Dermis microvascular lymphatic vessel endothelial cell (primary cell): ENCODE data around the gene CHRM1. TPM values are rescaled to one million over a fixed set of nuclear protein-coding genes. Genes with fewer than 3 reads are reported as not detected.
A peak's percentile ranks its signal among the peaks of the same experiment; 100 is the strongest.

Experiments
- DNase-seq, 2 donors: peaks; one replicate each; pipeline versions ENCODE4 v3.0.0 to v3.0.0-alpha.2; 2010; ENCODE audit warnings: low read depth in 2 of 2
- total RNA-seq: library from RNA; depleted of rRNA; stranded (reverse); fragments of >200 nt; gene quantifications from 2 replicates; pipeline ENCODE4 v1.2.1, GENCODE V29; 2014

CHRM1 gene
- total RNA-seq, 1 donor from 2014 or later: not detected

DNA sequence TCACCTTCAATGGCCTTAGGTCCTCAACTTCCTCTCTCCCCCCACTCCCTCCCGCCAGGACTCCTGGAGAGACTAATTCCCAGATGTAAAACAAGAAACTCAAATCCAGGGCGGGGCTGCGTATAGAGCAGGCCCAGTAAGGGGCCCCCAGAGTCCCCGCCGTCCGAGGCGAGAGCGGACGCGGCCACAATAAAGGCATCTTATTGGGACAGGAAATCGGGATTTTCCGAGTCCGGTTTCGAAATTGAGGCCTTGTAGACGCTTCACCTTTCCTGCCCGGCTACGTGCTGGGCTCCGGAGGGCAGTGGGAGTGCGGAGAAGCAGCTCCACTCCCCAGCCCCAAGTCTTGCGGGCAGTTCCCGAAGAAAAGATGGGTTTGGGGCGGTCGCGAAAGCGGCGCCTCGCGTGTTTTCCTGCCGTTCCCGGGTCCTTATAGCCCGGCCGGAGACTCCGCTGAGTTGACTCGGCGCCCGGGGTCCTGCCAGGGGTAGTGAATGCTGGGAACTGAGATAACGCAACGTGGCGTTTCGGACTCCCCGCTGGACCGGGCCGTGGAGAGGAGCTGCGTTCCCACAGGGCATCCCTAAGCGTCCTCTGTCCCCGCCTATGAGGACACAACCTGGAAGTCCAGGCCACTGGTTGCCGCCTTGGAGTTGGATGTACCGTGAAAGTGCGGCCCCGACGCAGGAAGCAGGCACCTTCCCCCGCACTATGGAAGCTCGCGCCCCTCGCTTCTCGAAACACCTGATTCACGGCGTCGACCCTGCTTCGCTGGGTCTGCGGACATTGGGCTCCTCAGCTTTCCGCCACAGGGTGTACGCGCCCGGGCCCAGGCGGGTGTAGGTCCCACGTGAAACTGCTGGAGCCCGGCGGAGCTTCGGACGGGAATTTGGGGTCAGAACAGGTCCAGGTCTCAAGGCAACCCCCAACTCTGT is 4.8 kb upstream of the CHRM1 start:
- no peak for DNase-seq

DNA sequence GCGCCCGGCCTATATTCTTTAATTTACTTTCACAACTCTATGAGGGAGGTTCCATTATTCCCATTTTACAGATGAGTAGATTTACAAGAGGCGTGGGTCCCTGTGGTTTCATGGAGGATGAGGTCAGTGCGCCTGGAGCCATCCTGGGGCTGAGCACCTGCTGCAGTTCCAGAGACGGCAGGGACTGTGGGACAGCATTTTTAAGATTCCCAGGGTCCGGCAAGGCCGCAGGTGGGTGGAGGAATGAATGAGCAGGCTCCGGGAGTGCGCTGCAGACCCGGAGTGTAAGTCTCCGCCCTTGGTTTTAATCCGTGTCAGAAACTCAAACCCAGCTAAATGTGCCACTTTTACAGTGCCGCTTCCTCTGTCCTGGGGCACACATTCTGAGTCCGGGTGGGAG is 4.1 kb upstream of the CHRM1 start:
- no peak for DNase-seq

DNA sequence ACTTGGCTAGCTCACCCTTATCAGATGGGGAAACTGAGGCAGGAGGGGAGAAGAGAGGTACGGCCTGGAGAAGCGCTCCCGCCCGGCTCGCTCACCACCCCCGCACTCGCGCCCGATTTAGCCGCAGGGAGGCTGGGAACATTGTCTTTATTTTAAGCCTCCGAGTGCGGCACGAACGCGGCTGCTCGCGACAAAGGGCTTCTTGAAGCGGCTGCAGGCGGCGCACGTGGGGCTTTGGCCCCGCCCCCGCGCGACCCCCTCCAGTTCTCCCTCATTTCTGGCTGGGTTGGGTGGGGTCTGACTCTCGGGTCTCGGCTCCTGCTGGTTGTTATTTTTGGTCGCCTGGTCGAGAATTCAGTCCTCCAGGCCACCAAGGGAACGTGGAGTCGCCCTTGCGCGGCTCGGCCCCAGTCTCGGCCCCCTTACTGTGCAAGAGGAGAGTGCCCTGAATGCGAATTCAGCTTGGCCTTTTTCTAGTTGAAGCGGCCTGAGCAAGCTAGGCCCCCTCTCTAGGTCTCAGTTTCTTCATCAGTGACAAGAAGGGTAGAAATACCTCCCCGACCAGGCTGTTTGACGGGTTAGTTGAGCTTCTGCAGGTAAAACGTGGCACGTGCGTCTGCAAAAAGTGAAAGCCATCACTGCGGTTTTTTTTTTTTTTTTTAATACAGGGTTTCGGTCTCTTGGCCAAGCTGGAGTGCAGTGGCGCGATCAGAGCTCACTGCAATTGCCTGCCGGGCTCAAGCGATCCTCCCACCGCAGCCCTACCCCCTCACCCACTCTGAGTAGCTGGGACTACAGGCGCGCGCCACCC is 2.6 kb upstream of the CHRM1 start:
- DNase-seq: no peak

- DNase-seq: no peak
These were observed 1.7 kb upstream of the CHRM1 start for GRCh38 chr11:62922653-62923431.

- no peak for DNase-seq
These were observed 1.0 kb upstream of the CHRM1 start for GRCh38 chr11:62922189-62922589.

DNA sequence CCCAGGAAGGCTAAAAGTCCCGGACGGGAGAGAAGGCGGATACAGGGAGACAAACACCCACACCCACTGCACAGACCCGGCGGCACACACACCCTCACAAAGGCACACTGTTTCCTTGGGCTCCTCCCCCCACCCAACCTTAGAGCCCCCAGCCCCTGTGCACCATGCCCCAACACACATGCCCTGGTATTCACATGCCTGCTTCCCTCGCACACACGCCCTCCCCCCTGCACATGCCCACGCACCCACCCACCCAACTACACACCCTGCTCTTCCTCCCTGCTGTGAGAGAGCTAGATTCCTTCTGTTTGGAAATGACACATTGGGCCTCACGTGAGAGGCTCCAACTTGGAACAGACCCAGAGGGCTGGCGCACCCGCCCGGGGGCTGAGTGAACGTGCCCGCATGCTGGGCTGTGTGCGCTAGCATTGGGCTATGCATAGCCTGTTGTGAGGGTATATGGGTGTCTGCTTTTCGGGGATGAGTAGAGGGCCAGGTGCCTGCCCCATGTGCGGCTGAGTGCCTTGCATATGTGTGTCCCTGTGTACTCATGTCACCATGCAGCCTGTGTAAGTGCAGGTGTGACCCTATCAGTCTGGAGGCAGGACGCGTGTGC is 518 bp upstream of the CHRM1 start:
- DNase-seq: peak in 1 of 2 donors; percentile 5

- DNase-seq: no peak
These were observed 1.1 kb downstream of the CHRM1 start for GRCh38 chr11:62919898-62920640.

DNA sequence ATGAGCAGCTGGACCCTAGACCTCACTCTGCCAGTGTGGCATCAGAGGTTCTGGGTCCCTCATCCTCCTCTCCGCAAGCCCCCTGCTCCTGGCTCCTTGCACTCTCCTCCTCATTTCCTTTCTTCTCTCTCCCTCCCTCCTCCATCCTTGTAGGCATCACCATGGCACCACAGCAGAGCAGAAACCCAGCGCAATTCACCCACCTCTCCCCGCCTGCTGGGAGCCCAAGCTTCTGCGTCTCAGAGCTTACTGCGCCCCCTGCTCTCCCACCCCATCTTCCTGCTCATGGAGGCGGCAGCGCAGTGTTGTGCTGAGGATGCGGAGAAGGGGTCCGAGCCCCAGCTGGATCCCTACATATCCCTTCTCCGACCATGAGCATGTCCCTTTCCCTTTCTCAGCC is 1.7 kb downstream of the CHRM1 start:
- no peak for DNase-seq

- DNase-seq: no peak
These were observed 2.6 kb downstream of the CHRM1 start for GRCh38 chr11:62918531-62918930.

GRCh38 chr11:62917906-62918502 is 3.2 kb downstream of the CHRM1 start:
- DNase-seq: no peak

GRCh38 chr11:62914416-62914815 is 6.7 kb downstream of the CHRM1 start:
- DNase-seq: no peak

DNA sequence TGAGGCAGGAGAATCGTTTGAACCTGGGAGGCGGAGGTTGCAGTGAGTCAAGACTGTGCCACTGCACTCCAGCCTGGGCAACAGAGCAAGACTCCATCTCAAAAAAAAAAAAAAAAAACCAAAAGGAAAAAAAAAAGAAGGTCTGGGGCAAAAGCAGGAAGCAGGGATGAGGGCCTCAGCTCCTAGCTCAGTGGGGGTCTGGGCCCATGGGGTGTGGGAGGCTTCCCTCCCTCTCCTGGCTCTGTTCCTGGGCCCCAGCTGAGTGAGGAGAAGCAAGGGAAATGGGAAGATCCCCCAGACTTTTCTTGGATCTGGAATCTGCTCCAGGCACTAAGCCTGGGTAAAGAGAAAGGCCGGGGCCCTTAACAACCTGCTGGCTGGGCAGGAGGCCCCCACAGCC is 8.9 kb downstream of the CHRM1 start:
- DNase-seq: no peak

- no peak for DNase-seq
These were observed 9.7 kb downstream of the CHRM1 start for GRCh38 chr11:62911137-62912130.

DNA sequence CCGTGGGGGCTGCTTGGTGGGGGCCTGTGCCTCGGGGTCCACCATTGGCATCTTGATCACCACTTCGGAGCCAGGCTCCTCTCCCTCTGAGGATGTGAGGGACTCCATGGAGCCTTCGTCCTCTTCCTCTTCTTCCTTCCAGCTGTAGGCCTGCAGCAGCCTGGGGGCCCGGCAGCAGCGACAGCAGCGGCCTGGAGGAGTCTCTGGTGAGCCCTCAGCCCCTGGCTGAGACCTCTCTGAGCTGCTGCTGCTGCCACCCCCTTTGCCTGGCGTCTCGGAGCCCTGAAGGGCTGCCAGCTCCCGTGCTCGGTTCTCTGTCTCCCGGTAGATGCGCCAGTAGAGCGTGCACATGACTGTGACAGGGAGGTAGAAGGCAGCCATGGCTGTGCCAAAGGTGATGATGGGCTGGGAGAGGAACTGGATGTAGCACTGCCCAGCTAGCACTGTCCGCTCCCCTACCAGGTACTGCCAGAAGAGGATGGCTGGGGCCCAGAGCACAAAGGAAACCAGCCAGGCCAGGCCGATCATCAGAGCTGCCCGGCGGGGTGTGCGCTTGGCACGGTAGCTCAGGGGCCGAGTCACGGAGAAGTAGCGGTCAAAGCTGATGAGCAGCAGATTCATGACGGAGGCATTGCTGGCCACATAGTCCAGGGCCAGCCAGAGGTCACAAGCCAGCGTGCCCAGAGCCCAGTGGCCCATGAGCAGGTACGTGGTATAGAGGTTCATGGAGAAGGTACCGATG is 10.9 kb downstream of the CHRM1 start:
- DNase-seq: no peak

- DNase-seq: peak; percentile 25 to 75
These were observed 11.9 kb downstream of the CHRM1 start for GRCh38 chr11:62909107-62909894.

GRCh38 chr11:62908468-62909072 is 12.6 kb downstream of the CHRM1 start:
- no peak for DNase-seq

DNA sequence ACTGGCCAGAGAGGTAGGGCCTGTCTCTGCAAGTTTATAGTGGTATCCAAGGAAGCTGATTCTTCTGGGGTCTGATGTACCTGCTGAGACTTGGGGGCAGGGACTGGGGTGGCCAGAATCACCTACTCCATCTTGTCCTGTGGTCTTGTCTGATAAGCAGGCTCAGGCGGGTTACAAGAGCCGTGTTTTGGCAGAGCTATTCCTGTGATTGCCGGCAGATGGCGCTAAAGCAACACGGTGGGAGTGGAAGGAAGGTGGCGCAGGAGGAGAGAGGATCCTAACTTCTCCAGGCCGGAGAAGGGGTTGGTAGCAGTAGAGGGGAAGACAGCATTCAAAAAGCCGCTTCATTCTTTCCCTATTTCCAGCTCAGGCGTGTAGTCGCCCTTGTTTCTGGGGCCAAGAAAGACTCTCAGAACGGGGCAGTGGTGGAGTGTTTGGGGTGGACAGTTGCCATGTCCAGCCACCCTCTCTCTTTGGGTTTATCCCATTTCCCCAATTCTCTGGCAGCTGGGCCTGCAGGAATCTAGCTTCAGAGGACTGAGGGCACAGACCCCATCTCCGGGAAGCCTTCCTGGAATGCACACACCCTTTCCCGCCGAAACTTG is 15.1 kb downstream of the CHRM1 start:
- DNase-seq: peak; percentile 35 to 78
